Head of caudate nucleus (tissue), 42 donors: Measurements from ENCODE around the gene ACSM6.

Experiments
- DNase-seq, 42 donors: peaks; one replicate each; pipeline versions ENCODE4 v3.0.0 to v3.0.0-alpha.2; 2020 to 2021; ENCODE audit warnings: mixed read lengths in 7 of 42
- intact Hi-C: fragments of 100-400 bp; cut with DNase I; formaldehyde crosslinking; loops from one replicate; pipeline ENCODE4 v1.15.0; 2022

ACSM6 gene

GRCh38 chr10:95241533-95241932 is 47.5 kb downstream of the ACSM6 start:
- no peak for DNase-seq
- intact Hi-C loops: no loop called here

- DNase-seq: peak in 37 of 42 donors; percentile 13 to 75 (median 47)
- intact Hi-C loops: no loop called here
Measured at GRCh38 chr10:95242581-95243317, 48.7 kb downstream of the ACSM6 start.

GRCh38 chr10:95243318-95243617 is 49.2 kb downstream of the ACSM6 start:
- peak in 1 of 42 donors; percentile 31 for DNase-seq
- intact Hi-C loops: no loop called here

- intact Hi-C loops: loop anchor here (2.0 kb wide), 1 partner anchor 117 kb away; no protein-coding TSS in a partner anchor
- DNase-seq: no peak
Measured at GRCh38 chr10:95244152-95244551, 50.1 kb downstream of the ACSM6 start.

GRCh38 chr10:95245425-95246055 is 51.5 kb downstream of the ACSM6 start:
- DNase-seq: peak in 2 of 42 donors; percentile 28 to 34
- intact Hi-C loops: loop anchor here (2.0 kb wide), 1 partner anchor 115 kb away; no protein-coding TSS in a partner anchor

- intact Hi-C loops: no loop called here
- DNase-seq: peak; percentile 27 to 84 (median 62)
Measured at GRCh38 chr10:95246582-95247051, 52.6 kb downstream of the ACSM6 start.

GRCh38 chr10:95247200-95247880 is 53.3 kb downstream of the ACSM6 start:
- peak in 2 of 42 donors; percentile 34 for DNase-seq
- intact Hi-C loops: no loop called here

GRCh38 chr10:95247881-95248583 is 54.0 kb downstream of the ACSM6 start:
- peak in 2 of 42 donors; percentile 24 to 27 for DNase-seq
- intact Hi-C loops: no loop called here

- peak in 2 of 42 donors; percentile 22 to 25 for DNase-seq
Measured at GRCh38 chr10:95248989-95249388, 55.0 kb downstream of the ACSM6 start.

GRCh38 chr10:95249467-95249866 is 55.4 kb downstream of the ACSM6 start:
- intact Hi-C loops: no loop called here
- DNase-seq: peak in 1 of 42 donors; percentile 9

More at GRCh38 chr10:95248989-95249388, 55.0 kb downstream of the ACSM6 start:
- intact Hi-C loops: no loop called here

- DNase-seq: no peak
- intact Hi-C loops: no loop called here
Measured at GRCh38 chr10:95250856-95251255, 56.8 kb downstream of the ACSM6 start.

GRCh38 chr10:95253007-95253406 is 59.0 kb downstream of the ACSM6 start:
- no peak for DNase-seq
- intact Hi-C loops: no loop called here

GRCh38 chr10:95253686-95254085 is 59.6 kb downstream of the ACSM6 start:
- intact Hi-C loops: no loop called here

GRCh38 chr10:95254629-95255028 is 60.6 kb downstream of the ACSM6 start:
- intact Hi-C loops: no loop called here
- DNase-seq: no peak

More at GRCh38 chr10:95253686-95254085, 59.6 kb downstream of the ACSM6 start:
- DNase-seq: no peak

- no peak for DNase-seq
- intact Hi-C loops: no loop called here
Measured at GRCh38 chr10:95256268-95256667, 62.2 kb downstream of the ACSM6 start.

GRCh38 chr10:95257849-95258248 is 63.8 kb downstream of the ACSM6 start:
- no peak for DNase-seq
- intact Hi-C loops: no loop called here

GRCh38 chr10:95260397-95260881 is 66.4 kb downstream of the ACSM6 start:
- DNase-seq: no peak
- intact Hi-C loops: no loop called here

- intact Hi-C loops: no loop called here
- peak in 1 of 42 donors; percentile 10 for DNase-seq
Measured at GRCh38 chr10:95260909-95261552, 67.0 kb downstream of the ACSM6 start.

- peak in 1 of 42 donors; percentile 20 for DNase-seq
- intact Hi-C loops: no loop called here
Measured at GRCh38 chr10:95261926-95262325, 67.9 kb downstream of the ACSM6 start.
